Spinal cord (tissue), 10 donors: ENCODE data around the gene TMCC1. TPM values are rescaled to one million over a fixed set of nuclear protein-coding genes. Genes with fewer than 3 reads are reported as not detected.
"Not testable (repeated sequence)": the region's sequence is repeated elsewhere in the genome, so short reads cannot be mapped to it uniquely, and the experiment has no call there.

Source experiments
- DNase-seq, 6 donors: peaks; one replicate each; pipeline versions ENCODE4 v3.0.0 to v3.0.0-alpha.2; 2013 to 2015; ENCODE audit warnings: low spot score in 6 of 6, low read depth in 4 of 6
- H3K27ac ChIP-seq: one replicate; pipeline ENCODE4 v1.5.1; 2013; ENCODE audit warnings: low read depth, low read length, control low read depth
- H3K27me3 ChIP-seq: one replicate; pipeline ENCODE4 v1.6.1; 2013; ENCODE audit warnings: low read length; ENCODE audit not compliant: control insufficient read depth, insufficient read depth
- H3K36me3 ChIP-seq: one replicate; pipeline ENCODE4 v1.6.1; 2013; ENCODE audit warnings: low read length; ENCODE audit not compliant: control insufficient read depth, insufficient read depth
- H3K4me1 ChIP-seq: one replicate; pipeline ENCODE4 v1.6.1; 2013; ENCODE audit warnings: low read length; ENCODE audit not compliant: control insufficient read depth, insufficient read depth
- H3K4me3 ChIP-seq: one replicate; pipeline ENCODE4 v1.5.1; 2013; ENCODE audit warnings: low read depth, low read length, control low read depth
- H3K9me3 ChIP-seq: one replicate; pipeline ENCODE4 v1.6.1; 2013; ENCODE audit warnings: low read length; ENCODE audit not compliant: control insufficient read depth, insufficient read depth
- WGBS: methylation state at CpG from one replicate; pipeline ENCODE4 v1.1.5; 2013; ENCODE audit warnings: missing lambda C conversion rate; ENCODE audit not compliant: insufficient coverage; 5-methylcytosine and 5-hydroxymethylcytosine counted together
- polyA plus RNA-seq, 2 donors: library from polyadenylated mRNA; unstranded; fragments of 120-200 nt; gene quantifications; one replicate each; pipeline ENCODE4 v1.2.1, GENCODE V29; 2013; ENCODE audit not compliant: insufficient read length in 2 of 2
- total RNA-seq, 2 donors: library from RNA; depleted of rRNA in 1 of 2; stranded (reverse); fragments of 120-200 nt in 1 of 2; fragments of >200 nt in 1 of 2; gene quantifications; one replicate each; pipeline versions ENCODE4 v1.2.3 to v1.2.4, GENCODE V29; 2013 to 2014
- donor health status: healthy.

TMCC1 gene
- total and polyA plus RNA-seq, 4 donors = 34.1 to 49.1 (median 44.4) TPM

DNA sequence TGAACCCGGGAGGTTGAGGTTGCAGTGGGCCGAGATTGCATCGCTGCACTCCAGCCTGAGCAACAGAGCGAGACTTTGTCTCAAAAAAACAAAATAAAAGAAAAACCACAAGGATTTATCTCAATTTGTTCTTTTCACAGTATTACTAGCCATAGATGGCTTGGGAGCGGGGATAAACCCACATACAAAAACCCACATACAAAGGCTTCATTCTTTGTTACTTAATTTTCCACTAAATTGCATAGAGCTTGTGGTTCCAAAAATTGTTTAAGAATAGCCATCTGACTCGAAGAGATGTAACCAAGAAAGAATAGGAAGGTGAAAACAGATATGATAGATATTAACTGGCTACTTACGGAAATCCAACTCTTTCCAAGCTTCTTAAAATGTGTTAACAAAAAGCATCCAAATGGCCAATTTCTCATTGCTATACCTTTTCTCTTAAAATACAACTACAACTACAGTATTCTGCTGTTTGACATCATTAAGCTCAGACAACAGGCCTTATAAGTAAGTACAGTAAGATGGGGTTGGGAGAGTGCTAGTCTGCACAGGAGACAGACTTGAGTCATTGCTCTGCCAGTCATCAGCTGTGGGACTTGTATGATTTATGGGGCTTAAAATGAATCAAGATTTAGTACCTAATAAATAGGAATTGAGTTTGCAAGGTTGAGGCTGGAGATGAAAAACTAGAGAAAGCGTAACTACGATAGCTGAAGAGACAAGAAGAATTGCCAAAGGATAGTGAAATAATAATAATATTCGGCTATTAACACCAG is 190.4 kb downstream of the TMCC1 start:
- Histone ChIP-seq H3K36me3 (no peaks in the 10 kb centered on the region), H3K4me1 (peaks cover 3% of the 10 kb centered on the region), H3K27ac (no peak overlapping the region), H3K9me3 (no peaks in the 10 kb centered on the region), H3K4me3 (no peak overlapping the region), H3K27me3 (no peaks in the 10 kb centered on the region)
- WGBS = 83% methylated on average over 3 of the region's 10 CpGs
- no peak for DNase-seq

DNA sequence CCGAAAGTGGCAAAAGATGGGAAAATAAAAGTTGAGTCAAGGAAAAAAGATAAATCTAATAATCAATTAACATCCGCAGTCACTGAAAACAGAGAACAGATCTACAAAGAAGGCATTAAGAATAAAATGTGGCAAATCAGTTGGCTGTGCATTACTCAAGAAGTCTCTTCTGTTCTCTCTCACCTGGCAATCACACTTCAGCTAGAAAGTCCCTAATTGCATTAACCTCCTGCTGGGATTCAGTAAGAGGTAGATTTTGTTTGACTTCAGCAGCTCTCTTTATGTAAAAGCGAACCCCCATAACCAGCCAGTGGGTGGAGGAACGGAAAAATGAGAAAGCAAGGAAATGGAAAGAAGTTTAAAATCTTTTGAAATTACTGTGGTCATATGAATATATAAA is 192.3 kb downstream of the TMCC1 start:
- Histone ChIP-seq H3K4me1 (peaks cover 3% of the 10 kb centered on the region), H3K27ac (no peak overlapping the region), H3K27me3 (no peaks in the 10 kb centered on the region), H3K36me3 (no peaks in the 10 kb centered on the region), H3K9me3 (no peaks in the 10 kb centered on the region), H3K4me3 (no peak overlapping the region)
- DNase-seq = peak in 1 of 6 donors; percentile 30
- no CpG with 5 or more reads among the region's 4 CpGs for WGBS

DNA sequence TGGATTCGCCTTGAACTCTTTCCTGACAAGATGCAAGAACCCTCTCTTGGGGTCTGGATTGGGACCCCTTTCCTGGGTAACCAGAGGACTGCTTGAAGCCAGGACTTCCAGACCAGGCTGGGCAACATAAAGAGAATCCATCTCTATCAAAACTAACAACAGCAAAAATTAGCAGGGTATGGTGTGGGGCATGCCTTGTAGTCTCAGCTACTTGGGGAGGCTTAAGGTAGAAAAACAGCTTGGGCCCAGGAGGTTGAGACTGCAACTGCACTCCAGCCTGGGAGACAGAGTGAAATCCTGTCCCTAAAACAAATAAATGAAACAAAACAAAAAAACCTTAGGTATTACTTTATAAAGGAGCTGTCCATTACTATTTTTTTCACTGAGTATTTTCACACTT is 193.9 kb downstream of the TMCC1 start:
- Histone ChIP-seq H3K9me3 (no peaks in the 10 kb centered on the region), H3K36me3 (no peaks in the 10 kb centered on the region), H3K27me3 (no peaks in the 10 kb centered on the region), H3K4me1 (peaks cover 3% of the 10 kb centered on the region), H3K27ac (no peak overlapping the region), H3K4me3 (no peak overlapping the region)
- DNase-seq = no peak
- WGBS = 50% methylated on average over 1 of the region's 1 CpG

DNA sequence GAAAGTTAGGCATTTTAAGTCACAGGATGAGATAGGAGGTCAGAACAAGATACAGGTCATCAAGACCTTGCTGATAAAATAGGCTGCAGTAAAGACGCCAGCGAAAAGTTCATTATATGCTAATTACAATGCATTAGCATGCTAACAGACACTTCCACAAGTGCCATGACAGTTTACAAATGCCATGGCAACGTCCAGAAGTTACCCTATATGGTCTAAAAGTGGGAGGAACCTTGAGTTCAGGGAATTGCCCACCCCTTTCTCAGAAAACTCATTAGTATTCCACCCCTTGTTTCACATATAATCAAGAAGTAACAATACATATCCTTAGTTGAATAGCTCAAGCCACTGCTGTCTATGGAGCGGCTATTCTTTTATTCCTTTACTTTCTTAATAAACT is 194.3 kb downstream of the TMCC1 start:
- peak overlapping the region; percentile 33 for H3K27ac ChIP-seq
- WGBS = 75% methylated on average over 1 of the region's 4 CpGs
- H3K36me3 ChIP-seq = no peaks in the 10 kb centered on the region
- no peak overlapping the region for H3K4me3 ChIP-seq
- H3K9me3 ChIP-seq = no peaks in the 10 kb centered on the region
- no peaks in the 10 kb centered on the region for H3K27me3 ChIP-seq
- H3K4me1 ChIP-seq = peaks cover 3% of the 10 kb centered on the region
- DNase-seq = peak in 1 of 6 donors; percentile 61

DNA sequence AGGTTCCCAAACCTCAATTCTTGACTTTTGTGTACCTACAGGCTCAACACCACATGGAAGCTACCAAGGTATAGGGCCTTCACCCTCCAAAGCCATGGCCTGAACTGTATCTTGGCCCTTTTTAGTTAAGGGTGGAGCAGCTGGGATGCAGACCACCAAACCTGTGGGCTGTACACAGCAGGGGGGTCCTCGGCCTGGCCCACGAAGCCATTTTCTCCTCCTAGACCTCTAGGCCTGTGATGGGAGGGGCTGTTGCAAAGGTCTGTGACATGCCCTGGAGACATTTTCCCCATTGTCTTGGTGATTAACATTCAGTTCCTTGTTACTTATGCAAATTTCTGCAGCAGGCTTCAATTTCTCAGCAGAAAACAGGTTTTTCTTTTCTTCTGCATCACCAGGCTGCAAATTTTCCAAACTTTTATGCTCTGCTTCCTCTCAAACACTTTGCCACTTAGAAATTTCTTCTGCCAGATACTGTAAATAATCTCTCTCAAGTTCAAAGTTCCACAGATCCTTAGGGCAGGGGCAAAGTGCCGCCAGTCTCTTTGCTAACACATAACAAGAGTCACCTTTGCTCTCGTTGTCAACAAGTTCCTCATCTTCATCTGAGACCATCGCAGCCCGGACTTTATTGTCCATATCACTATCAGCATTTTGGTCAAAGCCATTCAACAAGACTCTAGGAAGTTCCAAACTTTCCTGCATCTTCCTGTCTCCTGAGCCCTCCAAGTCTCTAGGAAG is 196.1 kb downstream of the TMCC1 start:
- peaks cover 3% of the 10 kb centered on the region for H3K4me1 ChIP-seq
- H3K27me3 ChIP-seq = no peaks in the 10 kb centered on the region
- no peak overlapping the region for H3K4me3 ChIP-seq
- 96% methylated on average over 4 of the region's 6 CpGs for WGBS
- no peak for DNase-seq
- no peaks in the 10 kb centered on the region for H3K36me3 ChIP-seq
- H3K9me3 ChIP-seq = no peaks in the 10 kb centered on the region
- no peak overlapping the region for H3K27ac ChIP-seq

DNA sequence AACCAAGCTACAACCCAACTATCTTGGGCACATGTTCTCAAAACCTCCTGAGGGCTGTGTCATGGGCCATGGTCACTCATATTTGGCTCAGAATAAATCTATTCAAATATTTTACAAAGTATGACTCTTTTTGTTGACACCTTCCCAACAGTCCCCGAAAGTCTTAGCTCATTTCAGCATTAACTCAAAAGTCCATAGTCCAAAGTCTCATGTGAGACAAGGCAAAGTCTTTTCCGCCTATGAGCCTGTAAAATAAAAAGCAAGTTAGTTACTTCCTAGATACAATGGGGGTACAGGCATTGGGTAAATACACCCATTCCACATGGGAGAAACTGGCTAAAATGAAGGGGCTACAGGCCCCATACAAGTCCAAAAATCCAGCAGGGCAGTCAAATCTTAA is 197.1 kb downstream of the TMCC1 start:
- not testable (repeated sequence) for H3K27ac ChIP-seq, H3K4me3 ChIP-seq, DNase-seq, H3K9me3 ChIP-seq, H3K36me3 ChIP-seq, H3K4me1 ChIP-seq, H3K27me3 ChIP-seq
- WGBS = no CpG with 5 or more reads among the region's 2 CpGs

DNA sequence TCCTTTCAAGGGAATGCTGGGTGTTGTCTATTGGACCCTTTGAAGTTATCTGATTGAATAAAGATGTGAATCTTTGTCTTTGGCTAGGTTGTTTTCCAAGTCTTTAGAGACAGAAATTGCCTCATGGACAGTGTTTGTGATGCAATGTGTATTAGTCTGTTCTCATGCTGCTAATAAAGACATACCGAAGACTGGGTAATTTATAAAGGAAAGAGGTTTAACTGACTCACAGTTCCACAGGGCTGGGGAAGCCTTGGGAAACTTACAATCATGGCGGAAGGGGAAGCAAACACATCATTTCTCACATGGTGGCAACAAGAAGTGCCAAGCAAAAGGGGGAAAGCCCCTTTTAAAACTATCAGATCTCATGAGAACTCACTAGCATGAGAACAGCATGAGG is 198.3 kb downstream of the TMCC1 start:
- H3K4me3 ChIP-seq = no peak overlapping the region
- H3K9me3 ChIP-seq = no peaks in the 10 kb centered on the region
- no CpG with 5 or more reads among the region's 2 CpGs for WGBS
- H3K27me3 ChIP-seq = no peaks in the 10 kb centered on the region
- no peak for DNase-seq
- no peaks in the 10 kb centered on the region for H3K36me3 ChIP-seq
- H3K4me1 ChIP-seq = peaks cover 3% of the 10 kb centered on the region
- no peak overlapping the region for H3K27ac ChIP-seq

DNA sequence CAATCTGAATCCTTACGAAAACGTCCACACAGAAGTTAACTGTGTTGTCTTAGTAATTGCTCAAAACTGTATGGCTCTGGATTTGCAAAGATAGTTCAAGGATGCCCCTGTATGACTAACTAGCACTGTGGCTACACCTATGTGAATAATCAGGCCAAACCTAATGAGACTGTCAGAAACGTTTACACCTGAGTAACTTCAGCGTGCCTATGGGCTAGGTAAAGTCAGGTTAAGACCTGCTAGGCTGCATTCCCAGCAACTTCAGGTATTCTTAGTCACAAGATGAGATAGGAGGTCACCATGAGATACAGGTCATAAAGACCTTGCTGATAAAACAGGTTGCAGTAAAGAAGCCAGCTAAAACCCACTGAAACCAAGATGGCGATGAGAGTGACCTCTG is 199.3 kb downstream of the TMCC1 start:
- Histone ChIP-seq H3K4me1 (no peaks in the 10 kb centered on the region), H3K4me3 (no peak overlapping the region), H3K9me3 (no peaks in the 10 kb centered on the region), H3K36me3 (no peaks in the 10 kb centered on the region), H3K27ac (no peak overlapping the region), H3K27me3 (no peaks in the 10 kb centered on the region)
- no peak for DNase-seq
- 96% methylated on average over 4 of the region's 5 CpGs for WGBS

DNA sequence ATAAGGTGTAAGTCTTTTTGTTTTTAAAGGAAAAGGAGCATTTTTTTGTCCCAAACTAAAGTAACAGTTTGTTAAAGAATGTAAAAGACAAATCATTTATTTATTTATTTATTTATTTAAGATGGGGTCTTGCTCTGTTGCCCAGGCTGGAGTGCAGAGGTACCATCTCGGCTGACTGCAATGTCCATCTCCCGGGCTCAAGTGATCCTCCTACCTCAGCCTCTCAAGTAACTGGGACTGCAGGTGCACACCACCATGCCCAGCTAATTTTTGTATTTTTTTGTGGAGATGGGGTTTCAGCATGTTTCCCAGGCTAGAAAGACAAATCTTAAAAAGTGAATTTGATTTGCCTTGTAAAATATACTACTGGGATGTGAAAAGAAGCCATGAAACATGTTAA is 200.8 kb downstream of the TMCC1 start:
- Histone ChIP-seq H3K4me1 (no peaks in the 10 kb centered on the region), H3K4me3 (no peak overlapping the region), H3K27ac (no peak overlapping the region), H3K9me3 (no peaks in the 10 kb centered on the region), H3K36me3 (no peaks in the 10 kb centered on the region), H3K27me3 (no peaks in the 10 kb centered on the region)
- no peak for DNase-seq
- no CpG with 5 or more reads among the region's 2 CpGs for WGBS

DNA sequence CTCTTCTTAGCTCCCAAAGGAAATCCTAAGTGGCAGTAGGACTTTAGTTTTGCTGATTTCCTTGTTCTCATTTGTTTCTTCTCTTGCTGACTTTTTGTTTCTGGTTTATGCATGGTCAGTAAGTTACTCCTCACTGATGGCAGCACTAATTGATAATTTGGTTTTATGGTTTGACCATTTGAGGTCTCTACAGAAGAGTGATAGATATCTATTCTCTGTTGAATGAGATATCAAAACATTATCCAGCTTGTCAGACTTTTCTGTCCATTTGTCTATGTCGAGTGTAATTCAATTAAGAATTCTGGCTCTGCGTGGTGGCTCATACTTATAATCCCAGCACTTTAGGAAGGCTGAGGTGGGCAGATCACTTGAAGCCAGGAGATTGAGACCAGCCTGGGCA is 202.5 kb downstream of the TMCC1 start:
- Histone ChIP-seq H3K9me3 (no peaks in the 10 kb centered on the region), H3K27me3 (no peaks in the 10 kb centered on the region), H3K4me3 (no peak overlapping the region), H3K27ac (no peak overlapping the region), H3K36me3 (no peaks in the 10 kb centered on the region), H3K4me1 (no peaks in the 10 kb centered on the region)
- no peak for DNase-seq
- 100% methylated on average over 1 of the region's 2 CpGs for WGBS
